H7 (cell line): ENCODE measurements around the gene TRIM65. TPM values are rescaled to one million over a fixed set of nuclear protein-coding genes. Genes with fewer than 3 reads are reported as not detected.
A peak's percentile ranks its signal among the peaks of the same experiment; 100 is the strongest.

ENCODE experiments used
- DNase-seq: peaks from one replicate; pipeline ENCODE4 v3.0.0; 2012
- H3K27me3 ChIP-seq: 2 replicates; pipeline ENCODE4 v1.6.0; 2011; ENCODE audit warnings: mild to moderate bottlenecking, low read length; ENCODE audit not compliant: control insufficient read depth, insufficient read depth
- H3K36me3 ChIP-seq: replicated peaks from 2 replicates; pipeline ENCODE4 v1.5.1; 2011; ENCODE audit warnings: low read length; ENCODE audit not compliant: control insufficient read depth, insufficient read depth
- H3K4me3 ChIP-seq: 2 replicates; pipeline ENCODE4 v1.5.1; 2011; ENCODE audit warnings: low read depth, mild to moderate bottlenecking, control low read depth, low read length, moderate library complexity; ENCODE audit not compliant: insufficient read depth
- total RNA-seq: library from RNA; depleted of rRNA; stranded (reverse); fragments of >200 nt; shearing (Covaris generic); gene quantifications from 2 replicates; pipeline ENCODE4 v1.2.3, GENCODE V29; 2014

Gene TRIM65
- total RNA-seq, 1 experiment from 2014 or later, result 66.4 TPM

GRCh38 chr17:75908201-75908600, 11.4 kb upstream of the TRIM65 start:
- Histone ChIP-seq H3K4me3 (no peak overlapping the region), H3K27me3 (no peaks in the 10 kb centered on the region), H3K36me3 (peaks cover 2% of the 10 kb centered on the region)
- DNase-seq, result no peak

DNA sequence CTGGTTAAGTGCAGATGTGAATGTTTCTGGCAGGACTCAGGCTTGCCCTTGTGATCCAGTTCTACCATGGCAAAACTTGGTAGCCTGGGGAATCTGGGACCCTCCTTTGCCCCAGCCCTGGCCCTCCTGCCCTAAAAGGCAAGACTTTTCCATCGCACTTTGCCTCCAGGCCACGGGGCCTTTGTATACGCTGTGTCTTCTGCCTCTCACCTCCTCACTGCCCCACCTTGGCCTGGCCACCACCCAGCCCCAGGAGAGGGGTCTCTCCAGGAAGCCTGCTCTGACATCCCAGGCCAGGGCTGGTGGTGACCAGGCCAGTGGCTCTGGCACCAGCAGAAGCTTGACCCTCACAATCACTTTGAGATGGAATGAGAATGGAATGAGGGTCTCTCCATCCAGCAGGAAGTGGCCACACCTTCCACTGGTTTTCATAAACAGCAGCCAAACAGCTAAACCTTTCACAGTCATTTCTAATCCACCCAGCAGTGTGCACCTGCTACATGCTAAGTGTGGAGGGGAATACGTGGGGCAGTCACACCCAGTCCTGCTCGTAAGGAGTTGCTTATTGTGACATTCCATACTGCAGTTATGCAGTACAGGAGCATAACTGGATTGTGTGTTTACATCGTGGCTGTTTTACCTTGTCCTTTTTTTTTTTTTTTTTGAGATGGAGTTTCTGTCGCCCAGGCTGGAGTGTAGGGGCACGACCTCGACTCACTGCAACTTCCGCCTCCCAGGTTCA, 9.6 kb upstream of the TRIM65 start:
- Histone ChIP-seq H3K36me3 (peaks cover 8% of the 10 kb centered on the region), H3K27me3 (no peaks in the 10 kb centered on the region), H3K4me3 (no peak overlapping the region)
- DNase-seq, result no peak

DNA sequence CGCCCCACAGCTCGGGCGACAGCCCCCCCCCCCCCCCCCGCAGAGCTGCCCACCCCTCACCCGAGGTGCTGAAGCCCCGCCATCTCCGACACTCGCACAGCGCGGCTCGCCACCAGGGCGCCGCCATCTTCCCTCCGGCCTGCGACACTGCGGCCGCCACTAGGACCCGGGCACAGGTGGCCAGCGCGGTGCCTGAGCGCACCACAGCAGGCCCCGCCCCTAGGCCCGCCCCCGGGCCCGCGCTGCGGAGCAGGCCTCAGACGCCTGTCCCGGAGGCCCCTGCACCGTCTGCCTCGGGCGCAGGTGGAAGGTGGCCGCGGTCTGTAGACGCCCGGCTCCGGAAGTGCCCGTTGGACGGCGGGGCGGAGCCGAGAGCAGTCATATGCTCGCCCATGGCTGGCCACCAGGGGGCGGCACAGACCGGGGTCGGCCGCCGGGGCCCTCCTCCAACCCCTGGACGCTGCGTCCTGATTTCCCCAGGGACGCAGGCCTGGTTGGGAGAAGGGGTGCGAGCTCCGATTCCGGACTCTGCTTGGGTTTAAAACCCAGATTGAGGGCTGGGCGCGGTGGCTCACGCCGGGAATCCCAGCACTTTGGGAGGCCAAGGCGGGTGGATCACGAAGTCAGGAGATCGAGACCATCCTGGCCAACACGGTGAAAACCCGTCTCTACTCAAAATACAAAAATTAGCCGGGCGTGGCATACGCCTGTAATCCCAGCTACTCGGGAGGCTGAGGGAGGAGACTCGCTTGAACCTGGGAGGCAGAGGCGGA, 8.2 kb upstream of the TRIM65 start, which contains the start of gene MRPL38:
Gene MRPL38 (minus strand): TSS at position 136 of the 773 bp plus-strand sequence. CDS start 9 bp downstream, at position 127.
- no peaks in the 10 kb centered on the region for H3K27me3 ChIP-seq
- peaks cover 14% of the 10 kb centered on the region for H3K36me3 ChIP-seq
- DNase-seq, result peak; percentile 99
- H3K4me3 ChIP-seq, result peak within 1 kb of the TSS; percentile 84

- Histone ChIP-seq H3K36me3 (peaks cover 23% of the 10 kb centered on the region), H3K4me3 (no peak overlapping the region), H3K27me3 (no peaks in the 10 kb centered on the region)
- no peak for DNase-seq
These were observed 5.7 kb upstream of the TRIM65 start for GRCh38 chr17:75902406-75902805.

- no peaks in the 10 kb centered on the region for H3K27me3 ChIP-seq
- no peak for DNase-seq
- H3K36me3 ChIP-seq, result peaks cover 23% of the 10 kb centered on the region
- H3K4me3 ChIP-seq, result no peak overlapping the region
These were observed 5.0 kb upstream of the TRIM65 start for GRCh38 chr17:75901727-75902126.

DNA sequence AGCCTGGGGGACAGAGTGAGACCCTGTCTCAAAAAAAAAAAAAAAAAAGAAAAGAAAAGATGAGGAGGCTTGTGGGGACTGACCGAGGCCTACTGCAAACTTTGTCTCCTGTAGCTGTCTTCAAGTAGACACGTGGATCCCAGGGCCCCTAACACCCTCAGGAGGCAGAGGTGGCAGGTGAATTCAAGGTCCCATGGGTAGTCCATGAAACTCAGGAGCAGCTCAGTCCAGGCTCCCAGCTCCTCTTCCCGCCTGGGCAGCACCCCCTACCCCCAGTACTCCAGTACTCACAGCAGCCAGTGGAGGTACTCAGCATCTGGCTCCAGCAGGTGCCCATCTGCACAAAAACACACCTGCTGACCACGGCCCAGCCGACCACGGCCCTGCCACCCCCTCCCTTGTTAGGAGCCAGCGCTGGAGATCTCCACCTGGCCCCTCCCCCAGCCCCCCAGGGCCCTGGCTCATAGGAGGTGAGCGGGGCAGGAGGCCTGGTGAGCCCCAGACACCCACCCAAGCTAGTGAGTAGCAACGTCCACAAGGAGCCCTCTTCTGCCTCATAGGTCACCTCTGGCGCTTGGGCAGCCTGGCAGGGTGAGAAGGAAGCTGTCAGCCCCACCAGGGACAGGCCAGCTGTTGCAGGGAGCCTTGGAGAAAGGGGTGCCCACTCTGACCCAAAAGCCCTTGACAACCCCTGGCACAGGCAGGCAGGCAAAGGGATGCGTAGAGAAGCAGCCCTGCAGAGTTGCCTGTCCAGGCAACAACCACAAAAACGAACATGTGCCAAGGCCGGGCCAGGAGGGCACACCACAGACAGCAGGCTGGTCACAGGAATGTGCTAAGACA, 4.2 kb upstream of the TRIM65 start:
- H3K27me3 ChIP-seq, result no peaks in the 10 kb centered on the region
- H3K4me3 ChIP-seq, result no peak overlapping the region
- peaks cover 23% of the 10 kb centered on the region for H3K36me3 ChIP-seq
- no peak for DNase-seq

GRCh38 chr17:75899767-75900468, 3.2 kb upstream of the TRIM65 start:
- H3K36me3 ChIP-seq, result peaks cover 23% of the 10 kb centered on the region
- no peak for DNase-seq
- no peak overlapping the region for H3K4me3 ChIP-seq
- H3K27me3 ChIP-seq, result no peaks in the 10 kb centered on the region

DNA sequence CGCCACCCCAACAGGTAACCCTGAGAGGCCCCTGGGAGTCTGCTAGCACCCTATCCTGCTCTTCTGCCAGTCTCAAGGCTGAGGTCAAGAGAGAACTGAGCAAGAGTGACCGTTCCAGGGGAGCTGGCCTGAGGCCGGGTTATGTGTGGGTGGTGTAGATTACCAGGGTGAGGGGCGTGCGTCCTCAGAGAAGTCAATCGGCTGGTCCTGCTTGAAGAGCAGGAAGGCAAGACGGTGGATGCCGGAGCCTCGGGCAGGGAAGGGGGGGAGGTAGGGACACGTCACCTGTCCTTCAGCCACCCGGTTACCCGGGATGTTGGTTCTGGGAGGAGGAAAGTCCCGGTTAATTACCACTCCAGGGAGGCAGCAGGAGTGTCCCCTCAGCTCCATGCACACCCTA, 2.6 kb upstream of the TRIM65 start:
- no peak for DNase-seq
- H3K4me3 ChIP-seq, result no peak overlapping the region
- H3K36me3 ChIP-seq, result peaks cover 23% of the 10 kb centered on the region
- H3K27me3 ChIP-seq, result no peaks in the 10 kb centered on the region

DNA sequence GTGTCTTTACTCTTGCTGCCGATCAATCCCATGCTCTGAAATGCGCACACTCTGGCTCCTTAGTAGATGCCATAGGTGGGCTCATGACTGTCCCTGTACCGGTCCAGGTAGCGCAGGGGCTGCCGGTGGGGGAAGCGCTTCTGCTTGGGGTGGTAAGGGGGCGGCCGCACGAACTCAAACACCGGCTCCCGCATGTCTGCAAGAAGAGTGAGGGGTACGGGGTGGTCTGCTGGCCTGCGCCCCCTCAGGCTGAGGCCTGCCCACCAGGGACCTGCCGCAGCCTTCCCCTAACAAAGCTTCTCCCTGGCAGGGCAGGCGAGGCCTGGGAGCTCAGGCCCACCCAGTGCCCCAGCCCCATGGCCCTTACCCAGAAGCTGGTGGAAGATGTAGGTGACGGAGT, 2.0 kb upstream of the TRIM65 start:
- no peak for DNase-seq
- Histone ChIP-seq H3K4me3 (no peak overlapping the region), H3K27me3 (no peaks in the 10 kb centered on the region), H3K36me3 (peaks cover 23% of the 10 kb centered on the region)

- Histone ChIP-seq H3K4me3 (no peak overlapping the region), H3K27me3 (no peaks in the 10 kb centered on the region), H3K36me3 (peaks cover 23% of the 10 kb centered on the region)
- no peak for DNase-seq
These were observed 1.3 kb upstream of the TRIM65 start for GRCh38 chr17:75898065-75898464.

DNA sequence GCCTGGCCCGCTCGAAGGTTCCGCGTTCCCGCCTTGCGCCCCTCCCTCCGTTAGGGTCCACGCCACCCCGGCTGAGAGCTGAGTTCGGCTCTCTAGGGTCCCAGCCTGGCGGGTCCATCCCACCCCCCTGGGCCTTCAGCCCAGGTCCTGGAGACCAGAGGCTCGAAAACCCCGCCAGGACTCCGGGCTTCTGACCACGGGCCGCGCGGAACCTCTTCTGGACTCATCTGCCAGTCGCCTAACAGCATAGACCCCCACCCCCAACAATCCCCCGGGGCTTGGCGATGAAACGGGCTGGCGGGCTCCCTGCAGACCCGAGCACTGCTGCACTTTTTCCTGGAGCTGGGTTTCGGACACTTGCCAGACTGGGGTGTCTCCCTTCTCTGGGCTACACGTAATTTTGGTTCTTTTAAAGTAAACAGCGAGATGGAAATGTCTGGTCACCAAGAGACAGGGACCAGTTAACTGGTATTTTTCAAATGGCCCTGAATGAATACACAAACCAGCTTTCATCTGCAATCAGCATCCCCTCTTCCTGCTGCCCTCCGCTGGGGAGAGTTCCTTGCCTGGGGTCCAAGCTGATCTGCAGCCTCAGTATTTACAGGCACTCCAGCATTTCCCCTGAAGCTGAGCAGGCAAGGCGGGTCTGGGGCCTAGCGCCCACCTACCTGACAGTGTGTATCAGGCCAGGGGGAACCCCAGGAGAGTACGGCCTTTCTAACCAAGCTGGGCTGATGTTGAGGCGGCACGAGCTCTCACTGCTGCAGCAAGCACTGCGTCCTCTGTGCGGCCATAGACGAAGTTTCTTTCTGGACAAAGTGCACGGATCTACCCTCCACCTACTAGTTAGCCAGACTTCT, 639 bp upstream of the TRIM65 start:
- peak; percentile 73 for DNase-seq
- peak overlapping the region; percentile 94 for H3K4me3 ChIP-seq
- peaks cover 25% of the 10 kb centered on the region for H3K36me3 ChIP-seq
- H3K27me3 ChIP-seq, result no peaks in the 10 kb centered on the region

GRCh38 chr17:75895370-75896155, 1.2 kb downstream of the TRIM65 start:
- peaks cover 14% of the 10 kb centered on the region for H3K36me3 ChIP-seq
- peak; percentile 90 for DNase-seq
- H3K4me3 ChIP-seq, result peak overlapping the region; percentile 94
- H3K27me3 ChIP-seq, result no peaks in the 10 kb centered on the region
